Activated naive CD4-positive, alpha-beta T cell treated with anti-CD3 and anti-CD28 coated beads, Interleukin-2, amount 50 U/mL, for 24 hours (primary cell): Measurements from ENCODE around the gene KLHL29.

Experiments used
- H3K27ac Mint-ChIP-seq: one replicate; pipeline ENCODE4 v1.8.0; 2021; ENCODE audit warnings: mild to moderate bottlenecking, mixed read lengths
- H3K27me3 Mint-ChIP-seq: one replicate; pipeline ENCODE4 v1.8.0; 2021; ENCODE audit warnings: mixed read lengths
- H3K36me3 Mint-ChIP-seq: one replicate; pipeline ENCODE4 v1.8.0; 2021; ENCODE audit warnings: mixed read lengths
- H3K4me1 Mint-ChIP-seq: one replicate; pipeline ENCODE4 v1.8.0; 2021; ENCODE audit warnings: mixed read lengths
- H3K4me3 Mint-ChIP-seq: one replicate; pipeline ENCODE4 v1.8.0; 2021; ENCODE audit warnings: mild to moderate bottlenecking, mixed read lengths
- H3K9me3 Mint-ChIP-seq: one replicate; pipeline ENCODE4 v1.8.0; 2021; ENCODE audit warnings: mixed read lengths

The KLHL29 gene

DNA sequence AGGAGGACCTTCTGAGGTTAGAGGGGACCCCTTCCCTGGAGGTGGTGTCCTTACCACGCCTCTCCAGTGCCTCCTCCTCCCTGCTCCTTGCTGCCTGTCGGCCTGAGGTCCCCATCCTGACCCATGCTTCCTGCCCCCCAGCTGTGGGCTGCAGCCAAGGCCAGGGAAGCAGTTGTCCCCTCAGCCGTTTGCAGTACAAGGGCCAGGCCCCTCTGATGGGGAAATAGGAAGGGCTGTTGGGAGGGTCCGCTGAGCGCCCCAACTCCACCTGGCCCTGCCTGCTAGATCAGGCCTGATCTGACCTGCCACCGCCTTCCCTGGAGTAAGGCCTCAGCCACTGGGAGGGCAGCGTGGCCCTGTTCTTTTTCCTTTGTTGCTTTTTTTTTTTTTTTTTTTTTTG, 219.8 kb downstream of the KLHL29 start:
- Mint-ChIP-seq H3K4me3 (no peak overlapping the region), H3K4me1 (no peaks in the 10 kb centered on the region), H3K36me3 (peaks cover 15% of the 10 kb centered on the region), H3K9me3 (no peaks in the 10 kb centered on the region), H3K27me3 (no peaks in the 10 kb centered on the region), H3K27ac (no peak overlapping the region)

DNA sequence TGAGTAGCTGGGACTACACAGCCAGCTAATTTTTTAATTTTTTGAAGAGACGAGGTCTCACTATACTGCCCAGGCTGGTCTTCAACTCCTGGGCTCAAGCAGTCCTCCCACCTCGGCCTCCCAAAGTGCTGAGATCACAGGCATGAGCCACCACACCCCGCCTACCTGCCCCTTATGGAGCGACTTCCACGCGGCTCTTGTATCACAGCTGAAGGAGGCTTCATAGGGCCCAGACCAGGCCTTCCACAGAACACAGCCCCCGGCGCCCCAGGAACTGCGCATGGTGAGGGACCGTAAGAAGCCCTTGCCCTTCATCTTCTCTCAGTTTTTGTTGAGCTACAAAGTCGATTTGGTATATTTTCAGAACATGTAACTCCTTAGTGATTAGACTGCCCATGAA, 220.3 kb downstream of the KLHL29 start:
- Mint-ChIP-seq H3K4me1 (no peaks in the 10 kb centered on the region), H3K27me3 (no peaks in the 10 kb centered on the region), H3K4me3 (no peak overlapping the region), H3K27ac (no peak overlapping the region), H3K36me3 (peaks cover 16% of the 10 kb centered on the region), H3K9me3 (no peaks in the 10 kb centered on the region)

DNA sequence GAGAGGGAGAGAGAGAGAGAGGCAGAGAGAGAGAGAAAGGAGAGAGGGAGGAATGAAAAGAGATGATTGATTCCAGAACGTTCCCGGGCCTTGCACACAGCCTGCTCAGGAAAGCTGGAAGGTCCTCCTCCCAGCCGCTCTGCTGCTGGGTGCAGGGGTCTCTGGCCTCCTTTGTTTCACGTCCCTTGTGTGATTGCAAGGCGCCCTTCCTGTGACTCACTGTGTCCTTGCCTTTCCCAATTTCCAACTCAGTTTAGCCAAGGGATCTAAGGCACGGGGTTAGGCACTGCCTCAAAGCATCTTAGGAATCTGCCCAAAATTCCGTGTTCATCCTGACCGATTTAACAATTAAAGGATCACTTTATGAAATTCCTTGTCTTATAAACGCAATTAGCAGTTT, 221.2 kb downstream of the KLHL29 start:
- Mint-ChIP-seq H3K36me3 (peaks cover 18% of the 10 kb centered on the region), H3K4me1 (no peaks in the 10 kb centered on the region), H3K27ac (no peak overlapping the region), H3K4me3 (no peak overlapping the region), H3K9me3 (no peaks in the 10 kb centered on the region), H3K27me3 (no peaks in the 10 kb centered on the region)

- H3K4me1 Mint-ChIP-seq: peaks cover 3% of the 10 kb centered on the region
- H3K27me3 Mint-ChIP-seq: no peaks in the 10 kb centered on the region
- peaks cover 23% of the 10 kb centered on the region for H3K36me3 Mint-ChIP-seq
- H3K4me3 Mint-ChIP-seq: no peak overlapping the region
- peaks cover 5% of the 10 kb centered on the region for H3K9me3 Mint-ChIP-seq
- no peak overlapping the region for H3K27ac Mint-ChIP-seq
These were observed 222.0 kb downstream of the KLHL29 start for GRCh38 chr2:23606968-23607367.

GRCh38 chr2:23607925-23608324, 222.9 kb downstream of the KLHL29 start:
- Mint-ChIP-seq H3K4me3 (no peak overlapping the region), H3K9me3 (peaks cover 8% of the 10 kb centered on the region), H3K4me1 (peaks cover 12% of the 10 kb centered on the region), H3K27ac (no peak overlapping the region), H3K27me3 (no peaks in the 10 kb centered on the region), H3K36me3 (peaks cover 25% of the 10 kb centered on the region)

DNA sequence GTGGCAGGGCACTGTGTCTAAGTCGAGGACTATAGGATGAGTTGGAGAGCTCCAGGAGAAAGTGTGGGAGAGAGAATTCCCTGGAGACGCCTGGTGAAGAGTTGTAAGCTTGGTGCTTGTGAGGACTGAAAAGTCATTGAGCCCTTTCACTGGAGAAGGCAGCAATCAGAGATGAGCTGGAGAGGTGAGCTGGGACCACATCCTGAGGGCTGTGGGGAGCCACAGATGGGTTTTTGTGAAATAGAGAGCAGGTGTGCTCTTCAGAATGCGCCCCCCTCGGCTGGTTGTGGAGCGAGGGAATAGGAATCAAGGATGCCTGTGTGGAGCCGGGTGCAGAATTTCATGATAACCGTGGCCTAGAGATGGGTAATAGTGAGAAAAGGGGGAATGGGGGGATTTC, 224.3 kb downstream of the KLHL29 start:
- H3K9me3 Mint-ChIP-seq: peaks cover 8% of the 10 kb centered on the region
- H3K27me3 Mint-ChIP-seq: no peaks in the 10 kb centered on the region
- no peak overlapping the region for H3K4me3 Mint-ChIP-seq
- H3K36me3 Mint-ChIP-seq: peaks cover 25% of the 10 kb centered on the region
- peaks cover 22% of the 10 kb centered on the region for H3K4me1 Mint-ChIP-seq
- no peak overlapping the region for H3K27ac Mint-ChIP-seq

GRCh38 chr2:23611839-23612238, 226.9 kb downstream of the KLHL29 start:
- H3K36me3 Mint-ChIP-seq: peaks cover 19% of the 10 kb centered on the region

DNA sequence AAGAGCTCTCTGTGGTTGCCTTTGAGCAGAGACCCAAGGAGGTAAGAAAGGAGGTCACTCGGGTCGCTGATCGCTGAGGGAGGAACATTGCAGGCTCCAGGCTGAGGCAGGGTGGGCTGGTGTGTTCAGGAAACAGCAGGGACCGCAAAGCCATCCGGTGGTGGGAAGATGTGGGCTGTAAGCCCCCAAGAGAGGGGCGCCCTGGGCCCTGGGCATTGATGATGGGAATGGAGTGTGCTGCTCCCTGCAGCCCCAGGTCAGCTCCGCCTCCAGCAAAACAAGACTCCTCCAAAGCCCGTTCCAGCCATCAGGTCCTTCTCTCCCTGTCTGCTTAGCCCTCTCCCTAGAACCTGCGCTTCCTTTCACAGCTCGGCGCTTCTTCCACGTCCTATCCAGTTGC, 229.7 kb downstream of the KLHL29 start:
- Mint-ChIP-seq H3K4me1 (peaks cover 26% of the 10 kb centered on the region), H3K27me3 (no peaks in the 10 kb centered on the region), H3K9me3 (peaks cover 8% of the 10 kb centered on the region), H3K4me3 (no peak overlapping the region), H3K36me3 (peaks cover 13% of the 10 kb centered on the region), H3K27ac (no peak overlapping the region)

More at GRCh38 chr2:23611839-23612238, 226.9 kb downstream of the KLHL29 start:
- Mint-ChIP-seq H3K27me3 (no peaks in the 10 kb centered on the region), H3K4me3 (no peak overlapping the region), H3K27ac (no peak overlapping the region), H3K9me3 (peaks cover 8% of the 10 kb centered on the region), H3K4me1 (peaks cover 26% of the 10 kb centered on the region)

DNA sequence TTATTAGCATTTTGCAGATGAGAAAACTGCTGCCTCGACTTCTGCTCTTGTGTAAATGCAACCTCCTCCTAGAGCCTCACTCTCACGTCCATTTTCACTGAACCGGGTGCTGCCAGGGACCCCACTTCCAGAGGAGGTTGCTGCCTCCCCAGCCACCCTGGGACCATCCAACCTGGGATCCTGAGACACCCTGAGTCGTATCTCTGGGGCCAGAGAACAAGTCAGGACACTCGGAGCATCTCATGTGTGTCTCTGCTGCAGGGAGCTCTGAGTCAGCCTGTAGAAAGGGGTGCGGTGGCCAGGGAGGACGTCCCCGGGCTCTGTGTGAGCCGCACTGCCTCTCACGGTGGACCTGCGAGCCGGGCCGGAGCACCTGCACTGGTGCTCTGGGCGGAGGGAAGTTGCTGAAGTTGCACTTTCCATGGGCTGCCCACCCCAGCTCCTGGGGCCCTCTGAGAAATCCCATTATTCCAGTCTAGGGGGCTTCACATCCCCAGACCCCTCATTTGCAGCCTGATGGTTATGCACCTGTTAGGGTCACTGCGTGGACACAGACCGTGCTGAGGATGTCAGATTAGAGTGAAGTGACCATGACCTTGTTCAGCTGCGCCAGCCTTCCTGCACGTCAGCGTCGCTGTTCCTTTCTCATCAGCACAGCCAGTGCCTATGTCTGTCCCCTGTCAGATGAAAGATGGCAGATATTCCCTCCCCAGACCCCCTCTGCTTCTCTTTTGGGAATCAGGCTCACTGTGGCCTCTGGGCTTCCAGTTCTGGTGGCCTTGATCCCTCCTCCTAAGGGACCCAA, 230.4 kb downstream of the KLHL29 start:
- no peaks in the 10 kb centered on the region for H3K27me3 Mint-ChIP-seq
- no peak overlapping the region for H3K4me3 Mint-ChIP-seq
- H3K9me3 Mint-ChIP-seq: peaks cover 8% of the 10 kb centered on the region
- H3K4me1 Mint-ChIP-seq: peaks cover 26% of the 10 kb centered on the region
- peaks cover 11% of the 10 kb centered on the region for H3K36me3 Mint-ChIP-seq
- H3K27ac Mint-ChIP-seq: no peak overlapping the region

DNA sequence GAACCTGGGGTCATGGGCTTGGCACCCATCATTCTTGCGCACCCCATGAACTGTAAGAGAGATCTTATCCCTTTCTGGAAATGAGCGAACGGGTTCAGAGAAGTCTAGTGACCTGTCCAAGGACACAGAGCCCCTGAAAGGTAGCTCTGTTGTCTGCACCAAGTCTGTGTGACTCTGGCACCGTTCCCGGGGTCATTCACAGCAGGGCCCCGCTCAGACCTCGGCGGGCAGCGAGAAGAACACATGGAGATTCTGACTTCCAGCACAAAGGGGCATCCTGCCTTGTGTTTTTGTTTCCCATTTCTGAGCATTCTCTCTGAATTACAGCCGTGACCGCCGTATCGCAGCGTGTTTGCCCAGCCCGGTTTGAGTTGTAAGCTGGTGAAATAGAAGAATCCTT, 231.7 kb downstream of the KLHL29 start:
- Mint-ChIP-seq H3K27ac (no peak overlapping the region), H3K27me3 (no peaks in the 10 kb centered on the region), H3K9me3 (peaks cover 6% of the 10 kb centered on the region), H3K4me1 (peaks cover 26% of the 10 kb centered on the region), H3K36me3 (peaks cover 9% of the 10 kb centered on the region), H3K4me3 (no peak overlapping the region)

DNA sequence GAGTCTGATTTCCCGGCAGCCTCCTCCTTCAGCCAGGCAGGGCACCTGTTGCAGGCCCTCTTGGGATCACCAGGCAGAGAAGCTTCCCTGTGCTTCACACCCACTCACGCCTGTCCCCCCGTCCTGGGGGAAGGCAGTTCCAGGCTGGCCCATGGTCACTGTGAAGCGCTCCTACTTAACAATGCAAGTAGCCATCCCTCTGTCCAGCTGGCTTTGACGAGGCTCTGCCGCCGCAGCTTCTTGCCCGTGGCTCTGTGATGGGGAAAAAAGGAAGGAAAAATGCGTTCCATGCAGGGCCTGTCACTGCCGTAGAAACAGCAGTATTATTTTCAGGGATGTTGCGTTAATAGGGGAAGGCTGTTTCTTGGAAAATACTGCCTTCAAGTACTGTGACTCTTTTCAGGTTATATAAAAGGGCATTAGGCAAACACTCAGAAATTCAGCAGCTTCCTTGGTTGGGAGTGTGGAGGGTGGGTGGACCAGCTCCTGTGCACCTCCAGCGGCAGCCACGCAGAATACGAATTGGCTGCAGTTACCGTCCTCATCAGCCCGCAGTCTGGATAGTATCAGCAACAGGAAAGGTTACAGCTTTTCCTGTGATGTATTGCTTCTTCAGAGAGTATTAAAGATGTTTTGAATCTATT, 232.3 kb downstream of the KLHL29 start:
- Mint-ChIP-seq H3K27ac (no peak overlapping the region), H3K4me1 (peaks cover 21% of the 10 kb centered on the region), H3K4me3 (no peak overlapping the region), H3K36me3 (peaks cover 4% of the 10 kb centered on the region), H3K27me3 (no peaks in the 10 kb centered on the region), H3K9me3 (no peaks in the 10 kb centered on the region)

GRCh38 chr2:23617811-23618215, 232.8 kb downstream of the KLHL29 start:
- Mint-ChIP-seq H3K9me3 (no peaks in the 10 kb centered on the region), H3K4me1 (peaks cover 15% of the 10 kb centered on the region), H3K36me3 (peaks cover 6% of the 10 kb centered on the region), H3K27ac (no peak overlapping the region), H3K27me3 (no peaks in the 10 kb centered on the region), H3K4me3 (no peak overlapping the region)

GRCh38 chr2:23618265-23618664, 233.3 kb downstream of the KLHL29 start:
- peaks cover 11% of the 10 kb centered on the region for H3K4me1 Mint-ChIP-seq
- H3K36me3 Mint-ChIP-seq: peaks cover 6% of the 10 kb centered on the region
- H3K9me3 Mint-ChIP-seq: no peaks in the 10 kb centered on the region
- no peaks in the 10 kb centered on the region for H3K27me3 Mint-ChIP-seq
- no peak overlapping the region for H3K27ac Mint-ChIP-seq
- H3K4me3 Mint-ChIP-seq: no peak overlapping the region

GRCh38 chr2:23618794-23619530, 234.0 kb downstream of the KLHL29 start:
- Mint-ChIP-seq H3K4me3 (no peak overlapping the region), H3K4me1 (peaks cover 8% of the 10 kb centered on the region), H3K9me3 (no peaks in the 10 kb centered on the region), H3K27ac (no peak overlapping the region), H3K27me3 (no peaks in the 10 kb centered on the region), H3K36me3 (peaks cover 6% of the 10 kb centered on the region)

GRCh38 chr2:23619941-23620340, 235.0 kb downstream of the KLHL29 start:
- no peak overlapping the region for H3K4me3 Mint-ChIP-seq
- no peaks in the 10 kb centered on the region for H3K4me1 Mint-ChIP-seq

DNA sequence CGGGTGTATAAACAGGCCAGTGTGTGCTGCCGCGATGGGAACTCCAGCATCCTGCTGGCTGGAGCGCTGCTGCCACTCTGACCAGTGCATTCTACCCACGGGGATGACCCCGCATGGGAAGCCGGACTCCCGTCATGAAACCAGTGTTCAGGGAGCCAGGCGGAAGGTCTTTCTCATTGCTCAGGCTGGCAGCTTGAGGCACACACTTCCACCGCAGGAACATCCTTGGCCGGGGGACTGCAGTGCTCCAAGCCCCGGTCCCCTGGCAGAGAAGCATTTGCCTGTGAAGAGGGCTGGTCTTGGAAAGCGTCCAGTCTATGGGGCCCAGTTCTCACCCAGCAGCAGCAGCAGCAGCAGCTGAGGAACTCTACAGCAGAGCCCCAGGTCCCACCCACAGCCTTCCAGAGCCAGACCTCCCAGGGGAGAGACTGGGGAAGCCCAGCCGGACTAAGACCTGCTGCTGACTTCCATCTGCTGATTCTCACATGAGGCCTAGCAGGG, 235.9 kb downstream of the KLHL29 start:
- Mint-ChIP-seq H3K27me3 (no peaks in the 10 kb centered on the region), H3K9me3 (no peaks in the 10 kb centered on the region), H3K4me3 (no peak overlapping the region), H3K4me1 (no peaks in the 10 kb centered on the region), H3K27ac (no peak overlapping the region), H3K36me3 (peaks cover 7% of the 10 kb centered on the region)

More at GRCh38 chr2:23619941-23620340, 235.0 kb downstream of the KLHL29 start:
- Mint-ChIP-seq H3K36me3 (peaks cover 7% of the 10 kb centered on the region), H3K27me3 (no peaks in the 10 kb centered on the region), H3K27ac (no peak overlapping the region), H3K9me3 (no peaks in the 10 kb centered on the region)
